A673 (cell line): ENCODE results near the gene STPG1. TPM values are rescaled to one million over a fixed set of nuclear protein-coding genes. Genes with fewer than 3 reads are reported as not detected.

Experiments
- BruUV-seq: library from RNA; stranded (reverse); fragments of 400-500 nt; replicated peaks from 2 replicates; lab custom pipeline; 2021; lab: Mats Ljungman, UMichigan
- CTCF ChIA-PET: fragments of 300-600 bp; sonication (Branson Sonifier 250); formaldehyde crosslinking; loops from one replicate; lab custom pipeline; 2022; ENCODE audit warnings: antibody characterized with exemption; lab: Charles Lee
- POLR2A ChIA-PET: fragments of 300-600 bp; sonication (Branson Sonifier 250); formaldehyde crosslinking; loops from one replicate; lab custom pipeline; 2022; ENCODE audit warnings: antibody characterized with exemption; ENCODE audit not compliant: low non-redundant PET; lab: Charles Lee
- DNase-seq: peaks from one replicate; pipeline ENCODE4 v3.0.0-alpha.2; 2015; ENCODE audit warnings: low spot score
- H3K27ac ChIP-seq: fragments of 200-600 bp; sonication (generic); 2 replicates; pipeline ENCODE4 v1.5.1; 2016; ENCODE audit warnings: mixed run types, low read depth, mild to moderate bottlenecking, mixed read lengths, antibody characterized with exemption, low read length; ENCODE audit not compliant: poor library complexity, severe bottlenecking
- H3K27me3 ChIP-seq: fragments of 200-600 bp; sonication (generic); replicated peaks from 2 replicates; pipeline ENCODE4 v1.6.1; 2017; ENCODE audit warnings: mixed run types, low read depth, mild to moderate bottlenecking, mixed read lengths, antibody characterized with exemption, low read length; ENCODE audit not compliant: insufficient read depth, poor library complexity
- H3K36me3 ChIP-seq: fragments of 200-600 bp; sonication (generic); 2 replicates; pipeline ENCODE4 v1.6.1; 2016; ENCODE audit warnings: mixed run types, mild to moderate bottlenecking, mixed read lengths, antibody characterized with exemption, low read length; ENCODE audit not compliant: insufficient read depth, poor library complexity, severe bottlenecking
- H3K4me1 ChIP-seq: fragments of 200-600 bp; sonication (generic); 2 replicates; pipeline ENCODE4 v1.6.1; 2017; ENCODE audit warnings: mixed run types, mild to moderate bottlenecking, mixed read lengths, antibody characterized with exemption, low read length; ENCODE audit not compliant: insufficient read depth, poor library complexity, severe bottlenecking
- H3K4me3 ChIP-seq: fragments of 200-600 bp; sonication (generic); 2 replicates; pipeline ENCODE4 v1.5.1; 2016; ENCODE audit warnings: low read depth, mixed run types, mild to moderate bottlenecking, mixed read lengths, low read length; ENCODE audit not compliant: poor library complexity, severe bottlenecking
- H3K9me3 ChIP-seq: fragments of 200-600 bp; sonication (generic); 2 replicates; pipeline ENCODE4 v1.6.1; 2016; ENCODE audit warnings: mixed run types, low read depth, mild to moderate bottlenecking, mixed read lengths, antibody characterized with exemption, low read length; ENCODE audit not compliant: poor library complexity, severe bottlenecking
- CTCF ChIP-seq: fragments of 300-800, 200-600 bp; sonication (generic); conservative IDR thresholded peaks from 2 replicates; pipeline ENCODE4 v1.5.1; 2017; ENCODE audit warnings: low read depth, mild to moderate bottlenecking, antibody characterized with exemption, low read length, moderate library complexity, mixed read lengths
- EZH2 ChIP-seq: fragments of 200-600 bp; sonication (generic); IDR thresholded peaks from 2 replicates; pipeline ENCODE4 v1.6.1; 2017; ENCODE audit warnings: borderline replicate concordance, low read depth, mild to moderate bottlenecking, mixed read lengths, antibody characterized with exemption, low read length; ENCODE audit not compliant: poor library complexity, severe bottlenecking
- intact Hi-C: fragments of 100-400 bp; cut with micrococcal nuclease; formaldehyde crosslinking; loops from one replicate; pipeline ENCODE4 v1.10.0; 2022; ENCODE audit not compliant: unreplicated experiment
- total RNA-seq: library from RNA; stranded (reverse); gene quantifications from 2 replicates; pipeline ENCODE4 v1.2.3, GENCODE V29; 2021

Gene STPG1
- total RNA-seq, 1 experiment from 2014 or later, result 7.2 TPM

- POLR2A ChIA-PET, result no interaction called here
- Histone ChIP-seq H3K27me3 (no peaks in the 10 kb centered on the region), H3K27ac (no peak overlapping the region), H3K4me3 (no peak overlapping the region), H3K9me3 (no peaks in the 10 kb centered on the region), H3K36me3 (no peaks in the 10 kb centered on the region), H3K4me1 (peaks cover 18% of the 10 kb centered on the region)
- DNase-seq, result no peak
- intact Hi-C loops, result no loop called here
- TF ChIP-seq CTCF (no peak), EZH2 (no peak)
- no TSS peak for BruUV-seq
- CTCF ChIA-PET, result no interaction called here
These were observed 88.7 kb downstream of the STPG1 start for GRCh38 chr1:24324903-24325302.

DNA sequence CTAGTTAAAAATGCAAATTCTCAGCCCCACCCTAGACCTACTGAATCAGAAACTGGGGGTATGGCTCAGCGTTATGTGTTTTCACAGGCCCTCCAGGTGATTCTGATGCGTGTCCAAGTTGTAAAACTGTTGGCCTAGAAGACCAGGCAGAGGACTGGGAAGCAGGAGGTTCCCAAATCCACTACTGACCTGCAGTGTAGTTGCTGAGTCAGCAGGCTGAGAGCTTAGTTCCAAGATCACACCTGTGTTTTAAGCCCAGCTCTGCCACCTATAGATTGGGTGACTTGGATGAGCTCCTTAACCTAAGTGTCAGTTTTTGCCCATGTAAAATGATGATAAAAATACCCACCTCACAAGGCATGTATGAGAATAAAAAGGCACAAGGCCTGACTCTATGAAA is 90.3 kb downstream of the STPG1 start:
- Histone ChIP-seq H3K9me3 (no peaks in the 10 kb centered on the region), H3K27me3 (no peaks in the 10 kb centered on the region), H3K27ac (no peak overlapping the region), H3K36me3 (no peaks in the 10 kb centered on the region), H3K4me3 (no peak overlapping the region), H3K4me1 (peaks cover 24% of the 10 kb centered on the region)
- no peak for DNase-seq
- no TSS peak for BruUV-seq
- no peak for TF ChIP-seq CTCF
- no peak for TF ChIP-seq EZH2
- ChIA-PET POLR2A (no interaction called here), CTCF (no interaction called here)
- intact Hi-C loops, result no loop called here

DNA sequence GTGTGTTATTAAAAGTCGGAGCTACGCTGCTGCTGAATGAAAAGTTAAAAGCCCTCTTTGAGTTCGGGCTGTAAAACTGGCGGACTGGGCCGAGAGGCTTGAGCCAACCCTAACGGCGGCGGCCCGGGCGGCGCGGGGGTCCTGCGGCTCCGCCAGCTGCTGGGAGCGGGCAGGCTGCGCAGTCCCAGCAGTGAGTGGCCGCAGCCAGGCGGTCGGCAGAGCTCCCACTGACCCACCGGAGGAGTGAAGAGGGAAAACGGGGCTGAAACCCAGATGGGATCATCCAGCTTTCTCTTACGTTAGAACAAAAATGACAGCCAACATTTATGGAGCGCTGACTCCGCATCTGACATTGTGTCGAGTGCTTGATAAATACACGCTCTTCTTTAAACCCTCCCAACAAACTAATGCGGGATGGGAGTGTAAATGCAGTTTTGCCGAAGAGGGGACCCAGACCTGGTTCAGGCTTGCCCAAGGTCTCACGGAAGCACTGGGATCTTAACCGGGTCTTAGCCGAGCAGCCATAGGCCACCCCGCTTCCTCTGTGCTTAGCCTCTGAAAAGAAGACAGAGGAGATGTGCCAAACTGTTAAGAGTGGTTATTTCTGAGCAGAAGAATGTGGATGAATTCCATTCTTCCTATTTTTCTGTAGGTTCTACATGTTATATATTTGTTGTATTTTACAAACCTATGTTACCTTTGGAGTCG is 91.0 kb downstream of the STPG1 start:
- Histone ChIP-seq H3K27me3 (no peaks in the 10 kb centered on the region), H3K36me3 (no peaks in the 10 kb centered on the region), H3K27ac (no peak overlapping the region), H3K4me1 (peaks cover 31% of the 10 kb centered on the region), H3K9me3 (no peaks in the 10 kb centered on the region), H3K4me3 (peak overlapping the region; percentile 38)
- CTCF ChIA-PET, result no interaction called here
- TF ChIP-seq CTCF, result no peak
- no peak for TF ChIP-seq EZH2
- DNase-seq, result no peak
- intact Hi-C loops, result no loop called here
- BruUV-seq, result no TSS peak
- POLR2A ChIA-PET, result no interaction called here
